HEK293 (cell line): ENCODE data around the gene PRSS58.

Source experiments
- BCL6B ChIP-seq: fragments of 450-650 bp; formaldehyde crosslinking; IDR thresholded peaks from 2 replicates; pipeline ENCODE4 v1.5.1; 2017; ENCODE audit warnings: missing biosample characterization, missing genetic modification characterization
- CTCF ChIP-seq: fragments of 450-650 bp; formaldehyde crosslinking; IDR thresholded peaks from 2 replicates; pipeline ENCODE4 v1.5.1; 2016; ENCODE audit warnings: missing biosample characterization, missing genetic modification characterization
- ZNF24 ChIP-seq: fragments of 450-650 bp; formaldehyde crosslinking; IDR thresholded peaks from 2 replicates; pipeline ENCODE4 v1.5.1; 2016; ENCODE audit warnings: missing biosample characterization, missing genetic modification characterization
- ZNF335 ChIP-seq: fragments of 450-650 bp; formaldehyde crosslinking; conservative IDR thresholded peaks from 2 replicates; pipeline ENCODE4 v1.5.1; 2016; ENCODE audit warnings: missing biosample characterization, missing genetic modification characterization
- ZSCAN5A ChIP-seq: fragments of 450-650 bp; formaldehyde crosslinking; IDR thresholded peaks from 2 replicates; pipeline ENCODE4 v1.5.1; 2016; ENCODE audit warnings: missing biosample characterization, missing genetic modification characterization

GRCh38 chr7:142301923-142302550 is 44.2 kb upstream of the PRSS58 start:
- TF ChIP-seq ZNF335 (tag by site-specific recombination), result no peak
- no peak for TF ChIP-seq CTCF (tag by site-specific recombination)
- TF ChIP-seq ZSCAN5A (tag by site-specific recombination), result no peak
- no peak for TF ChIP-seq ZNF24 (tag by site-specific recombination)
- TF ChIP-seq BCL6B (tag by site-specific recombination), result no peak
